Type B pancreatic cell (in vitro differentiated cells): ENCODE data around the gene GDPD4. TPM values are rescaled to one million over a fixed set of nuclear protein-coding genes. Genes with fewer than 3 reads are reported as not detected.
A peak's percentile ranks its signal among the peaks of the same experiment; 100 is the strongest.
"Not testable (repeated sequence)": the region's sequence is repeated elsewhere in the genome, so short reads cannot be mapped to it uniquely, and the experiment has no call there.

Source experiments
- DNase-seq: peaks from one replicate; pipeline ENCODE4 v3.0.0; 2021; ENCODE audit warnings: mixed read lengths; ENCODE audit not compliant: unreplicated experiment; ENCODE audit errors: extremely low spot score
- H3K27ac Mint-ChIP-seq: 2 replicates; pipeline ENCODE4 v1.8.0; 2021; ENCODE audit warnings: mild to moderate bottlenecking, mixed read lengths
- H3K27me3 Mint-ChIP-seq: 2 replicates; pipeline ENCODE4 v1.8.0; 2021; ENCODE audit warnings: mixed read lengths
- H3K36me3 Mint-ChIP-seq: 2 replicates; pipeline ENCODE4 v1.8.0; 2021; ENCODE audit warnings: mixed read lengths
- H3K4me1 Mint-ChIP-seq: one replicate; pipeline ENCODE4 v1.8.0; 2021; ENCODE audit warnings: mixed read lengths; ENCODE audit not compliant: unreplicated experiment
- H3K4me3 Mint-ChIP-seq: 2 replicates; pipeline ENCODE4 v1.8.0; 2021; ENCODE audit warnings: mild to moderate bottlenecking, mixed read lengths
- H3K9me3 Mint-ChIP-seq: 2 replicates; pipeline ENCODE4 v1.8.0; 2021; ENCODE audit warnings: mixed read lengths
- CTCF ChIP-seq: fragments of 200-600 bp; sonication (generic); conservative IDR thresholded peaks from 2 replicates; pipeline ENCODE4 v1.5.0; 2021; ENCODE audit warnings: antibody characterized with exemption, mild to moderate bottlenecking
- total RNA-seq: library from RNA; stranded (reverse); gene quantifications from 2 replicates; pipeline ENCODE4 v1.2.1, GENCODE V29; 2021; ENCODE audit warnings: low replicate concordance

The GDPD4 gene
- total RNA-seq, 1 donor from 2014 or later = not detected

- TF ChIP-seq CTCF = no peak
- Mint-ChIP-seq H3K4me1 (no peaks in the 10 kb centered on the region), H3K9me3 (no peaks in the 10 kb centered on the region), H3K27ac (no peak overlapping the region), H3K27me3 (no peaks in the 10 kb centered on the region), H3K36me3 (no peaks in the 10 kb centered on the region), H3K4me3 (no peak overlapping the region)
- DNase-seq = no peak
Observed at GRCh38 chr11:77309401-77310085, 8.1 kb upstream of the GDPD4 start.

- DNase-seq = no peak
- no peaks in the 10 kb centered on the region for H3K27me3 Mint-ChIP-seq
- H3K36me3 Mint-ChIP-seq = no peaks in the 10 kb centered on the region
- no peaks in the 10 kb centered on the region for H3K4me1 Mint-ChIP-seq
- no peaks in the 10 kb centered on the region for H3K9me3 Mint-ChIP-seq
- no peak overlapping the region for H3K4me3 Mint-ChIP-seq
- no peak for TF ChIP-seq CTCF
- no peak overlapping the region for H3K27ac Mint-ChIP-seq
Observed at GRCh38 chr11:77308838-77309237, 7.4 kb upstream of the GDPD4 start.

GRCh38 chr11:77303328-77303727 is 1.8 kb upstream of the GDPD4 start:
- no peak overlapping the region for H3K27ac Mint-ChIP-seq
- H3K27me3 Mint-ChIP-seq = no peaks in the 10 kb centered on the region
- H3K4me3 Mint-ChIP-seq = no peak overlapping the region
- H3K4me1 Mint-ChIP-seq = no peaks in the 10 kb centered on the region
- no peaks in the 10 kb centered on the region for H3K36me3 Mint-ChIP-seq
- no peak for TF ChIP-seq CTCF
- no peaks in the 10 kb centered on the region for H3K9me3 Mint-ChIP-seq
- DNase-seq = no peak

- H3K27ac Mint-ChIP-seq = no peak overlapping the region
- no peak overlapping the region for H3K4me3 Mint-ChIP-seq
- no peak for TF ChIP-seq CTCF
- no peak for DNase-seq
- H3K4me1 Mint-ChIP-seq = no peaks in the 10 kb centered on the region
- no peaks in the 10 kb centered on the region for H3K27me3 Mint-ChIP-seq
- no peaks in the 10 kb centered on the region for H3K9me3 Mint-ChIP-seq
- H3K36me3 Mint-ChIP-seq = no peaks in the 10 kb centered on the region
Observed at GRCh38 chr11:77302752-77303151, 1.3 kb upstream of the GDPD4 start.

- no peak for DNase-seq
- Mint-ChIP-seq H3K4me1 (no peaks in the 10 kb centered on the region), H3K4me3 (no peak overlapping the region), H3K9me3 (no peaks in the 10 kb centered on the region), H3K27ac (no peak overlapping the region), H3K27me3 (no peaks in the 10 kb centered on the region), H3K36me3 (no peaks in the 10 kb centered on the region)
- TF ChIP-seq CTCF = no peak
Observed at GRCh38 chr11:77300695-77301094, 791 bp downstream of the GDPD4 start.

GRCh38 chr11:77300028-77300427 is 1.5 kb downstream of the GDPD4 start:
- H3K27ac Mint-ChIP-seq = peak overlapping the region; percentile 18
- H3K27me3 Mint-ChIP-seq, H3K9me3 Mint-ChIP-seq, DNase-seq, H3K36me3 Mint-ChIP-seq, H3K4me3 Mint-ChIP-seq, H3K4me1 Mint-ChIP-seq: not testable (repeated sequence)
